GM12892 (cell line): ENCODE data around the gene NXPH1.

ENCODE experiments used
- POLR2A ChIP-seq: IDR thresholded peaks from 2 replicates; pipeline ENCODE4 v1.6.1; 2011; ENCODE audit warnings: low read depth, low read length, control low read depth
- POLR2AphosphoS5 ChIP-seq: IDR thresholded peaks from 2 replicates; pipeline ENCODE4 v1.6.1; 2011; ENCODE audit warnings: low read depth, low read length, control low read depth
- TAF1 ChIP-seq: IDR thresholded peaks from 2 replicates; pipeline ENCODE4 v1.6.1; 2011; ENCODE audit warnings: low read depth, mild to moderate bottlenecking, control low read depth, low read length, borderline replicate concordance

- TF ChIP-seq TAF1 (no peak), POLR2AphosphoS5 (no peak), POLR2A (no peak)
Measured at GRCh38 chr7:8437606-8438005, 4.2 kb downstream of the NXPH1 start.
